Gastroesophageal sphincter (tissue), 3 donors: Measurements from ENCODE around the gene PIP5K1B.

Experiments used
- EP300 ChIP-seq: sonication (generic); formaldehyde crosslinking; IDR thresholded peaks from one replicate; pipeline ENCODE4 v1.6.1; 2017; ENCODE audit warnings: antibody characterized with exemption, mild to moderate bottlenecking
- POLR2AphosphoS5 ChIP-seq: sonication (generic); formaldehyde crosslinking; IDR thresholded peaks from one replicate; pipeline ENCODE4 v1.6.1; 2017; ENCODE audit warnings: antibody characterized with exemption
- TF ChIP-seq, protein P1 (sequence below), 4 experiments: fragments of 200-600 bp in 2 of 4; fragments of 450-650 bp in 2 of 4; sonication (generic) in 1 of 4; IDR thresholded peaks; one replicate each; pipeline ENCODE4 v1.5.1; 2017 to 2019; ENCODE audit warnings: antibody characterized with exemption in 4 of 4, mild to moderate bottlenecking in 2 of 4, moderate library complexity in 2 of 4

DNA sequence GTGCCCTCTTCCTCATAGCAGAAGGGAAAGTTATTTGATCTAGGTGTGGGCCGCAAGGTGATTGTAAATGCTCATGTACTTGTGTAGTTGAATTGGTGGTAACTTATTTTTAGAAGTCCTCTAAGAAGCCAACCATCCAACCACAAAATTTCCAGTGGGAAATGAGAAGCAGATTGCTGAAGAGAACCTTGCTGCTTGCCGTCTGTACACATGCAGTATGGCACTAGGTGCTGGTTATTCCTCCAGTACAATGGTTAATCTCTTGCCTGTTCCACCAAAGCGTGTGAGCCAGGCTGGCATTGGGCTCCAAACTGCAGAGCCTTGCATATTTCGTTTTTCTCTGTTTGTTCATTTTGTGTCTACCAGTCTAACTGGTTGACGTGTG is 28.0 kb downstream of the PIP5K1B start:
- TF ChIP-seq, protein P1, sequence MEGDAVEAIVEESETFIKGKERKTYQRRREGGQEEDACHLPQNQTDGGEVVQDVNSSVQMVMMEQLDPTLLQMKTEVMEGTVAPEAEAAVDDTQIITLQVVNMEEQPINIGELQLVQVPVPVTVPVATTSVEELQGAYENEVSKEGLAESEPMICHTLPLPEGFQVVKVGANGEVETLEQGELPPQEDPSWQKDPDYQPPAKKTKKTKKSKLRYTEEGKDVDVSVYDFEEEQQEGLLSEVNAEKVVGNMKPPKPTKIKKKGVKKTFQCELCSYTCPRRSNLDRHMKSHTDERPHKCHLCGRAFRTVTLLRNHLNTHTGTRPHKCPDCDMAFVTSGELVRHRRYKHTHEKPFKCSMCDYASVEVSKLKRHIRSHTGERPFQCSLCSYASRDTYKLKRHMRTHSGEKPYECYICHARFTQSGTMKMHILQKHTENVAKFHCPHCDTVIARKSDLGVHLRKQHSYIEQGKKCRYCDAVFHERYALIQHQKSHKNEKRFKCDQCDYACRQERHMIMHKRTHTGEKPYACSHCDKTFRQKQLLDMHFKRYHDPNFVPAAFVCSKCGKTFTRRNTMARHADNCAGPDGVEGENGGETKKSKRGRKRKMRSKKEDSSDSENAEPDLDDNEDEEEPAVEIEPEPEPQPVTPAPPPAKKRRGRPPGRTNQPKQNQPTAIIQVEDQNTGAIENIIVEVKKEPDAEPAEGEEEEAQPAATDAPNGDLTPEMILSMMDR (IDR thresholded peaks at IDR 0.05): no peak
- TF ChIP-seq EP300 (no peak), POLR2AphosphoS5 (no peak)
